Measurements from ENCODE around the gene ADGRG3.

DNA sequence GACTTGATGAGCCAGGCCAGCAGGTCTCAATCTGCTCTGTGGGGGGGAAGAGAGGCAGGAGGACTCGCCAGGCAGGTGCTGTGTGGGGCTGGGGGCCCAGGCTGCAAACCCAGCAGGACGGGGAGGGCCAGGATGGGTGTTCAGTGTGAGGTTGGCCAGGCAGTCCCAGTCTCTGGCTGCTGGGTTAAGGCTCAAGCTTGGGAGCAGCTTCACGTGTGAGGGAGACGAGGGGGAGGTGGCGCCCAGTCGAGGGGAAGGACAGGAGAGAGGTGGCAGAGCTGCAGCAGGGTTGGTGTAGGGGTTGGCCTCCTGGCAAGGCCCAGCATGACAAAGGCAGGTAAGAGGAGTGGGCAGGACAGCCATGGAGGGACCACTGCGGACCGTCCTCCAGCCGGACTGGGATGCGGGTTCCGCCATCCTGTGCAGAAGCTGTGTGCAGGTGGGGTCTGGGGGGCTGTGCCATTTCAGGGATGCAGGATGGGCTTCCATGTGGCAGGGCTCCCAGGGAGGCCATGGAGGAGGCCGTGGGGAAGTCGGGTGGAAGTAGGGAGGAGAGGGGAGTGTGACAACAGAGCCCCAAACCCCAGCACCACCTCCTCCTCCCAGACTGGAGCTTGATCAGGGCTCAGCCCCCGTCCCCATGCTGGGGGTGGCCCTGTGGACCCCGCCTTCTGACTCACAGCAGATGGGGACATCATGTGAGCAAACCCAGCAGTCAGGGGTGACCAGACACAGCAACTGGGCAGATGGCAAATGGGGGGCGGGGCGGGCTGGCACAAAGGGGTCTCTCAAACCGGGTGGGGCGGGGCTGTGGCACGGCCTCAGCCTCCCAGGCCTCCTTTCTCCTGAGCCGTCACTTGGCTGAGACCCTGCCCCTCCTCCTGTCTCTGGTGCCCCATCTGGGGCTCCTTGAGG, 36.9 kb upstream of the ADGRG3 start:
- TF ChIP-seq TP53 (CRISPR knock-in tag; conservative IDR thresholded peaks at IDR 0.05) (no peak), RFX5 (IDR thresholded peaks at IDR 0.05; ENCODE audit: low read depth, low read length) (no peak)

Measured in HepG2 (cell line).